ENCODE data around the gene TMEM30A. TPM values are rescaled to one million over a fixed set of nuclear protein-coding genes. Genes with fewer than 3 reads are reported as not detected.

Gene TMEM30A
- total RNA-seq, 1 experiment from 2014 or later, result 65.2 TPM

DNA sequence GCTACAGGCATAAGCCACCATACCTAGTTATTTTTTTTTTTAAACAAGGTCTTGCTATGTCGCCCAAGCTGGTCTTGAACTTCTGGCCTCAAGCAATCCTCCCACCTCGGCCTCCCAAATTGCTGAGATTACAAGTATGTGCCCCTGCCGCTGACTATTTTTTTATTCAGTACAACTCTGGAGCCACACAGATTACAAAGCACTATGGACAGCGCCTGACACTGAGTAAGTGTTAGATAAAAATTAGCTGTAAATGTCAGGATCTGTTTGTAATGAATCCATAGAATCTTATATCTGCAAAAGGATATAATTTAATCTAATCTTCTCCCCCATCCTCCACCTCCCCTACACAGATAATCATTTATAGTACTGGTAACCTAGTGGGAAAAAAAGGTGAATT, 63.5 kb downstream of the TMEM30A start:
- no peak overlapping the region for H2BK12ac ChIP-seq (ENCODE audit: insufficient read length, low read depth, low read length)
- no peak overlapping the region for H4K91ac ChIP-seq (ENCODE audit: insufficient read length, low read depth, low read length)
- no peak overlapping the region for H3K4ac ChIP-seq (ENCODE audit: low read depth, low read length)
- H2BK120ac ChIP-seq (ENCODE audit: low read depth, low read length, poor library complexity, severe bottlenecking), result no peak overlapping the region
- no peak overlapping the region for H3K4me2 ChIP-seq (ENCODE audit: insufficient read depth, insufficient read length, low read length)
- no CpG with 5 or more reads among the region's 4 CpGs for WGBS (ENCODE audit: extremely low coverage, insufficient read length, low lambda C conversion rate)
- no peaks in the 10 kb centered on the region for H3K9me3 Mint-ChIP-seq
- no peak overlapping the region for H2BK5ac ChIP-seq (ENCODE audit: insufficient read length, low read length)
- H2AK5ac ChIP-seq (ENCODE audit: insufficient read length, low read length), result no peak overlapping the region
- no peak overlapping the region for H4K8ac ChIP-seq (replicated peaks; ENCODE audit: insufficient read length, low read depth, low read length)
- H3K14ac ChIP-seq (ENCODE audit: insufficient read depth, low read length), result no peak overlapping the region
- no peaks in the 10 kb centered on the region for H3K27me3 ChIP-seq (ENCODE audit: insufficient read depth, low read length)
- no peaks in the 10 kb centered on the region for H3K9me3 ChIP-seq (ENCODE audit: control insufficient read depth, low read depth, low read length)
- H3K79me1 ChIP-seq (ENCODE audit: insufficient read depth, low read depth, low read length, poor library complexity, severe bottlenecking), result no peaks in the 10 kb centered on the region
- H4K5ac ChIP-seq (ENCODE audit: insufficient read length, low read depth, low read length), result no peak overlapping the region
- H3K23me2 ChIP-seq (ENCODE audit: insufficient read length, low read depth, low read length, poor library complexity, severe bottlenecking), result no peaks in the 10 kb centered on the region
- H3K4me3 Mint-ChIP-seq, result no peak overlapping the region
- H3K4me1 Mint-ChIP-seq, result peaks cover 15 to 17% of the 10 kb centered on the region in 2 experiments
- no peak overlapping the region for H3K18ac ChIP-seq (ENCODE audit: insufficient read length, low read depth, low read length)
- no peaks in the 10 kb centered on the region; the same call in 1 of the 2 replicates for H3K4me1 ChIP-seq (ENCODE audit: insufficient read depth, low read length)
- no peaks in the 10 kb centered on the region for H3K27me3 Mint-ChIP-seq (ENCODE audit: low read depth)
- H2BK20ac ChIP-seq (ENCODE audit: low read depth, low read length, poor library complexity, severe bottlenecking), result no peak overlapping the region
- H3T11ph ChIP-seq (ENCODE audit: low read length), result no peak overlapping the region
- H3K79me2 ChIP-seq (ENCODE audit: insufficient read depth, low read length), result no peaks in the 10 kb centered on the region
- TF ChIP-seq, protein P1, sequence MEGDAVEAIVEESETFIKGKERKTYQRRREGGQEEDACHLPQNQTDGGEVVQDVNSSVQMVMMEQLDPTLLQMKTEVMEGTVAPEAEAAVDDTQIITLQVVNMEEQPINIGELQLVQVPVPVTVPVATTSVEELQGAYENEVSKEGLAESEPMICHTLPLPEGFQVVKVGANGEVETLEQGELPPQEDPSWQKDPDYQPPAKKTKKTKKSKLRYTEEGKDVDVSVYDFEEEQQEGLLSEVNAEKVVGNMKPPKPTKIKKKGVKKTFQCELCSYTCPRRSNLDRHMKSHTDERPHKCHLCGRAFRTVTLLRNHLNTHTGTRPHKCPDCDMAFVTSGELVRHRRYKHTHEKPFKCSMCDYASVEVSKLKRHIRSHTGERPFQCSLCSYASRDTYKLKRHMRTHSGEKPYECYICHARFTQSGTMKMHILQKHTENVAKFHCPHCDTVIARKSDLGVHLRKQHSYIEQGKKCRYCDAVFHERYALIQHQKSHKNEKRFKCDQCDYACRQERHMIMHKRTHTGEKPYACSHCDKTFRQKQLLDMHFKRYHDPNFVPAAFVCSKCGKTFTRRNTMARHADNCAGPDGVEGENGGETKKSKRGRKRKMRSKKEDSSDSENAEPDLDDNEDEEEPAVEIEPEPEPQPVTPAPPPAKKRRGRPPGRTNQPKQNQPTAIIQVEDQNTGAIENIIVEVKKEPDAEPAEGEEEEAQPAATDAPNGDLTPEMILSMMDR (conservative IDR thresholded peaks at IDR 0.05), result no peak
- no peak overlapping the region for H3K56ac ChIP-seq (ENCODE audit: insufficient read length, low read depth, low read length)
- no peak overlapping the region for H3K23ac ChIP-seq (ENCODE audit: insufficient read length, low read depth, low read length)
- no peak overlapping the region for H2BK15ac ChIP-seq (ENCODE audit: low read depth, low read length)
- H3K27ac ChIP-seq (ENCODE audit: insufficient read length, low read depth, low read length), result no peak overlapping the region
- no peaks in the 10 kb centered on the region for H4K20me1 ChIP-seq (ENCODE audit: control insufficient read depth, insufficient read depth, insufficient read length)
- H3K36me3 Mint-ChIP-seq (ENCODE audit: insufficient read depth in 1 of 3, low read depth in 3 of 3), result no peaks in the 10 kb centered on the region
- no peak overlapping the region for H2AFZ ChIP-seq (ENCODE audit: low read length)
- H3K27ac Mint-ChIP-seq, result no peak overlapping the region
- no peak for DNase-seq
- no peak overlapping the region for H3K9ac ChIP-seq (ENCODE audit: extremely low read depth, insufficient read length, low read length)
